Parathyroid adenoma (tissue), 2 donors: ENCODE results near the gene OR51B4.

ENCODE experiments used
- H2AFZ ChIP-seq: fragments of 300-600 bp; sonication (generic); one replicate; pipeline ENCODE4 v1.7.0; 2017; ENCODE audit warnings: antibody characterized with exemption, mild to moderate bottlenecking
- H3K27ac ChIP-seq: fragments of 300-600 bp; sonication (generic); one replicate; pipeline ENCODE4 v1.7.0; 2017
- H3K27me3 ChIP-seq: fragments of 300-600 bp; sonication (generic); one replicate; pipeline ENCODE4 v1.7.0; 2017; ENCODE audit warnings: low read length; ENCODE audit not compliant: control insufficient read depth, insufficient read depth
- H3K36me3 ChIP-seq: fragments of 300-600 bp; sonication (generic); one replicate; pipeline ENCODE4 v1.7.0; 2017; ENCODE audit warnings: low read length; ENCODE audit not compliant: control insufficient read depth, insufficient read depth
- H3K4me1 ChIP-seq: fragments of 300-600 bp; sonication (generic); one replicate; pipeline ENCODE4 v1.7.0; 2017; ENCODE audit warnings: control low read depth
- H3K4me2 ChIP-seq: fragments of 300-600 bp; sonication (generic); one replicate; pipeline ENCODE4 v1.7.0; 2017; ENCODE audit warnings: low read length
- H3K4me3 ChIP-seq: fragments of 300-600 bp; sonication (generic); one replicate; pipeline ENCODE4 v1.7.0; 2017; ENCODE audit warnings: low read depth, low read length
- H3K79me2 ChIP-seq: fragments of 300-600 bp; sonication (generic); one replicate; pipeline ENCODE4 v1.7.0; 2017; ENCODE audit warnings: control low read depth
- H3K9ac ChIP-seq: fragments of 300-600 bp; sonication (generic); one replicate; pipeline ENCODE4 v1.7.0; 2017; ENCODE audit warnings: mild to moderate bottlenecking
- H3K9me3 ChIP-seq: fragments of 300-600 bp; sonication (generic); one replicate; pipeline ENCODE4 v1.7.0; 2017; ENCODE audit warnings: low read length; ENCODE audit not compliant: control insufficient read depth
- CTCF ChIP-seq: fragments of 300-600 bp; sonication (generic); IDR thresholded peaks from one replicate; pipeline ENCODE4 v1.7.0; 2017; ENCODE audit warnings: antibody characterized with exemption, mild to moderate bottlenecking
- donor health status: primary hyperparathyroidism.

The OR51B4 gene

GRCh38 chr11:5307256-5308019 is 5.7 kb upstream of the OR51B4 start:
- Histone ChIP-seq H3K9me3 (no peaks in the 10 kb centered on the region), H3K27ac (no peak overlapping the region), H3K4me2 (no peak overlapping the region), H2AFZ (no peak overlapping the region), H3K27me3 (no peaks in the 10 kb centered on the region), H3K9ac (no peak overlapping the region), H3K4me1 (no peaks in the 10 kb centered on the region), H3K4me3 (no peak overlapping the region), H3K36me3 (no peaks in the 10 kb centered on the region), H3K79me2 (no peaks in the 10 kb centered on the region)
- no peak for TF ChIP-seq CTCF

- no peak for TF ChIP-seq CTCF
- Histone ChIP-seq H3K4me1 (no peaks in the 10 kb centered on the region), H3K4me3 (no peak overlapping the region)
Observed at GRCh38 chr11:5304046-5304445, 2.3 kb upstream of the OR51B4 start.

GRCh38 chr11:5303626-5304025 is 1.9 kb upstream of the OR51B4 start:
- H3K79me2 ChIP-seq: no peaks in the 10 kb centered on the region
- H3K27ac ChIP-seq: no peak overlapping the region
- H3K4me3 ChIP-seq: no peak overlapping the region
- no peaks in the 10 kb centered on the region for H3K9me3 ChIP-seq
- no peak overlapping the region for H3K4me2 ChIP-seq
- H3K27me3 ChIP-seq: no peaks in the 10 kb centered on the region
- no peak for TF ChIP-seq CTCF
- H3K4me1 ChIP-seq: no peaks in the 10 kb centered on the region
- no peak overlapping the region for H3K9ac ChIP-seq
- H2AFZ ChIP-seq: no peak overlapping the region
- no peaks in the 10 kb centered on the region for H3K36me3 ChIP-seq

More at GRCh38 chr11:5304046-5304445, 2.3 kb upstream of the OR51B4 start:
- no peak overlapping the region for H3K27ac ChIP-seq
- H3K27me3 ChIP-seq: no peaks in the 10 kb centered on the region
- H3K4me2 ChIP-seq: no peak overlapping the region
- no peaks in the 10 kb centered on the region for H3K79me2 ChIP-seq
- H2AFZ ChIP-seq: no peak overlapping the region
- H3K9ac ChIP-seq: no peak overlapping the region
- no peaks in the 10 kb centered on the region for H3K9me3 ChIP-seq
- no peaks in the 10 kb centered on the region for H3K36me3 ChIP-seq

- Histone ChIP-seq H3K9ac (no peak overlapping the region), H3K79me2 (no peaks in the 10 kb centered on the region), H2AFZ (no peak overlapping the region), H3K36me3 (no peaks in the 10 kb centered on the region), H3K4me1 (no peaks in the 10 kb centered on the region), H3K4me2 (no peak overlapping the region), H3K27me3 (no peaks in the 10 kb centered on the region), H3K9me3 (no peaks in the 10 kb centered on the region), H3K27ac (no peak overlapping the region), H3K4me3 (no peak overlapping the region)
- TF ChIP-seq CTCF: no peak
Observed at GRCh38 chr11:5300251-5300650, 1.5 kb downstream of the OR51B4 start.

GRCh38 chr11:5298451-5298850 is 3.3 kb downstream of the OR51B4 start:
- H3K79me2 ChIP-seq: no peaks in the 10 kb centered on the region
- H2AFZ ChIP-seq: no peak overlapping the region
- no peak for TF ChIP-seq CTCF
- no peaks in the 10 kb centered on the region for H3K9me3 ChIP-seq
- H3K36me3 ChIP-seq: no peaks in the 10 kb centered on the region
- no peaks in the 10 kb centered on the region for H3K27me3 ChIP-seq
- no peak overlapping the region for H3K27ac ChIP-seq
- H3K4me3 ChIP-seq: no peak overlapping the region
- H3K4me2 ChIP-seq: no peak overlapping the region
- no peak overlapping the region for H3K9ac ChIP-seq
- no peaks in the 10 kb centered on the region for H3K4me1 ChIP-seq
